Activated CD8-positive, alpha-beta memory T cell treated with anti-CD3 and anti-CD28 coated beads, Interleukin-2, amount 50 U/mL, for 24 hours (primary cell): ENCODE data around the gene SLC15A1.

Experiments used
- DNase-seq: peaks from one replicate; pipeline ENCODE4 v3.0.0-alpha.2; 2020; ENCODE audit errors: extremely low read depth

SLC15A1 gene

GRCh38 chr13:98751367-98751782 is 1.1 kb downstream of the SLC15A1 start:
- DNase-seq: no peak

- no peak for DNase-seq
Measured at GRCh38 chr13:98749501-98749900, 3.0 kb downstream of the SLC15A1 start.

GRCh38 chr13:98746968-98747367 is 5.5 kb downstream of the SLC15A1 start:
- no peak for DNase-seq

GRCh38 chr13:98743377-98743776 is 9.1 kb downstream of the SLC15A1 start:
- no peak for DNase-seq

- DNase-seq: no peak
Measured at GRCh38 chr13:98742961-98743360, 9.5 kb downstream of the SLC15A1 start.

GRCh38 chr13:98741741-98742435 is 10.6 kb downstream of the SLC15A1 start:
- no peak for DNase-seq

- DNase-seq: no peak
Measured at GRCh38 chr13:98740131-98740530, 12.3 kb downstream of the SLC15A1 start.

GRCh38 chr13:98738993-98739392 is 13.5 kb downstream of the SLC15A1 start:
- no peak for DNase-seq

- DNase-seq: no peak
Measured at GRCh38 chr13:98738213-98738612, 14.3 kb downstream of the SLC15A1 start.

- no peak for DNase-seq
Measured at GRCh38 chr13:98731925-98732324, 20.5 kb downstream of the SLC15A1 start.

- no peak for DNase-seq
Measured at GRCh38 chr13:98731038-98731437, 21.4 kb downstream of the SLC15A1 start.

- no peak for DNase-seq
Measured at GRCh38 chr13:98730441-98730840, 22.0 kb downstream of the SLC15A1 start.

GRCh38 chr13:98729658-98730057 is 22.8 kb downstream of the SLC15A1 start:
- no peak for DNase-seq

GRCh38 chr13:98722958-98723357 is 29.5 kb downstream of the SLC15A1 start:
- DNase-seq: no peak

GRCh38 chr13:98721825-98722510 is 30.5 kb downstream of the SLC15A1 start:
- DNase-seq: no peak

- DNase-seq: no peak
Measured at GRCh38 chr13:98719527-98720250, 32.8 kb downstream of the SLC15A1 start.

- DNase-seq: no peak
Measured at GRCh38 chr13:98717891-98718290, 34.6 kb downstream of the SLC15A1 start.

GRCh38 chr13:98717256-98717655 is 35.2 kb downstream of the SLC15A1 start:
- DNase-seq: no peak

- DNase-seq: no peak
Measured at GRCh38 chr13:98710521-98710920, 42.0 kb downstream of the SLC15A1 start.

GRCh38 chr13:98707281-98707999 is 45.0 kb downstream of the SLC15A1 start:
- DNase-seq: no peak

GRCh38 chr13:98706446-98707110 is 45.9 kb downstream of the SLC15A1 start:
- no peak for DNase-seq

GRCh38 chr13:98697791-98698190 is 54.7 kb downstream of the SLC15A1 start:
- no peak for DNase-seq
